ENCODE data around the gene FAM81B.
"Not testable (repeated sequence)": the region's sequence is repeated elsewhere in the genome, so short reads cannot be mapped to it uniquely, and the experiment has no call there.

GRCh38 chr5:95391965-95392364, 799 bp downstream of the FAM81B start:
- not testable (repeated sequence) for TF ChIP-seq CTCF, EZH2phosphoT487, EZH2 (IDR thresholded peaks at IDR 0.05)

All from neural progenitor cell (in vitro differentiated cells).